GM12891 (cell line): Measurements from ENCODE around the gene UBE2E2.

Experiments used
- PAX5 ChIP-seq: IDR thresholded peaks from 2 replicates; pipeline ENCODE4 v1.6.1; 2011; ENCODE audit warnings: low read length, moderate library complexity, mild to moderate bottlenecking; ENCODE audit not compliant: insufficient read depth, severe bottlenecking
- POLR2A ChIP-seq: IDR thresholded peaks from 2 replicates; pipeline ENCODE4 v1.6.1; 2011; ENCODE audit warnings: low read depth, low read length, control low read depth
- POLR2AphosphoS5 ChIP-seq: IDR thresholded peaks from 2 replicates; pipeline ENCODE4 v1.6.1; 2011; ENCODE audit warnings: low read depth, low read length, control low read depth
- POU2F2 ChIP-seq: IDR thresholded peaks from 2 replicates; pipeline ENCODE4 v1.6.1; 2011; ENCODE audit warnings: low read depth, mild to moderate bottlenecking, control low read depth, low read length, moderate library complexity
- SPI1 ChIP-seq: IDR thresholded peaks from 2 replicates; pipeline ENCODE4 v1.6.1; 2011; ENCODE audit warnings: low read depth, low read length, control low read depth
- TAF1 ChIP-seq: IDR thresholded peaks from 2 replicates; pipeline ENCODE4 v1.6.1; 2011; ENCODE audit warnings: low read depth, low read length, control low read depth

GRCh38 chr3:23262766-23263165 is 59.6 kb downstream of the UBE2E2 start:
- TF ChIP-seq POLR2A (no peak), POLR2AphosphoS5 (no peak), TAF1 (no peak), SPI1 (no peak), PAX5 (no peak), POU2F2 (no peak)
